Regular cardiac myocyte (primary cell): ENCODE results near the gene APBA1. TPM values are rescaled to one million over a fixed set of nuclear protein-coding genes. Genes with fewer than 3 reads are reported as not detected.

Experiments used
- total RNA-seq: library from RNA; depleted of rRNA; stranded (reverse); fragments of >200 nt; gene quantifications from 2 replicates; pipeline ENCODE4 v1.2.3, GENCODE V29; 2014

Gene APBA1
- 2.5 and 3.6 TPM in 2 replicates for total RNA-seq

DNA sequence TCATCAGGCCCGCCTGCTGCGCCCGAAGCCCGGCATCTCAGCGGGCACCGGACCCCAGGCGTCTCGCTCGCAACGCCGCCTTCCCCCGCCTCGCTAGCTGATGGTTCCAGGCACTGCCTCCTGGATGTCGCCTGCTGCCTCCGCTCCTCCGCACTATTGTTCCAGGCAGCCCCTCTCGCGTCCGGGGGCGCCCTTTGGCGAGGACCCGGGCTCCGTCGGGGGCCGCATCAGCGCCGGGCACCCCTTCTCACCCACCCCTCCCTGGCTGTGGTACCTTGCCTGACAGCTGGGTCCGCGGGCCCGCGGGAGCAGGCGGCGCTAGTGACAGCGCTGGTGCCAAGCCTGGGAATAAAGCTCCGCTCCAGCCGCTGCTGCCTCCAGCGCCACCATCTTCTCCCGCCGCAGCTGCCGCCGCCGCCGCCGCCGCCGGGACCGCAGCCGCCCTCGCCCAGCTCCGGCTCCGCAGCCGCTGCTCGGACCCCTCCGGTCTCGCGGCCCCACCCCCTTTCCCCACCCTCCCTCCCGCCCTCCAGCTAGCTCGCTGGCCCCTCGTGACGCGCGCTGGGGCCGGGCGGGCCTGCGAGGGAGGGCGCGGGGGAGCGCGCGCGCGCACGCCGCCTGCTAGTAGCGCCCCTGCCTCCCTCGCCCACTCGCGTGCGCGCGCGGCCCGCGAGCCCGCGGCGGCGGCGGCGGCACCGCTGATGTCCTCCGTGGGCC, at the start of gene APBA1:
APBA1 (minus strand) TSS at position 493 of the 717 bp plus-strand sequence.

Other genes with a start within 250 kb of the APBA1 start
- 72.1 and 118 TPM in 2 replicates for gene PTAR1, start 87.6 kb upstream of the APBA1 start, total RNA-seq
- not detected in 2 replicates for gene CFAP95, start 148.4 kb upstream of the APBA1 start, total RNA-seq